Right atrium auricular region (tissue), 2 donors: ENCODE measurements around the gene ARHGAP26. TPM values are rescaled to one million over a fixed set of nuclear protein-coding genes. Genes with fewer than 3 reads are reported as not detected.
"Not testable (repeated sequence)": the region's sequence is repeated elsewhere in the genome, so short reads cannot be mapped to it uniquely, and the experiment has no call there.

ENCODE experiments used
- DNase-seq: peaks from one replicate; pipeline ENCODE4 v3.0.0-alpha.2; 2019; ENCODE audit warnings: low spot score
- H3K27ac ChIP-seq, 2 donors: fragments of 200-600 bp; sonication (generic); 1 replicate in 1 of 2; 2 replicates in 1 of 2; pipeline ENCODE4 v1.5.1; 2016 to 2019
- H3K27me3 ChIP-seq, 2 donors: fragments of 200-600 bp; sonication (generic); one replicate each; pipeline versions ENCODE4 v1.5.1 to v1.6.0; 2017 to 2019
- H3K36me3 ChIP-seq: fragments of 200-600 bp; sonication (generic); one replicate; pipeline ENCODE4 v1.5.1; 2016
- H3K4me1 ChIP-seq, 2 donors: fragments of 200-600 bp; sonication (generic); one replicate each; pipeline versions ENCODE4 v1.5.1 to v1.6.0; 2017 to 2019
- H3K4me3 ChIP-seq, 2 donors: fragments of 200-600 bp; sonication (generic); 1 replicate in 1 of 2; 2 replicates in 1 of 2; pipeline ENCODE4 v1.5.1; 2017 to 2019; ENCODE audit warnings: mild to moderate bottlenecking in 1 of 2, moderate library complexity in 1 of 2
- H3K9me3 ChIP-seq, 2 donors: fragments of 200-600 bp; sonication (generic); one replicate each; pipeline ENCODE4 v1.5.1; 2019
- CTCF ChIP-seq, 2 donors: fragments of 200-600 bp; sonication (generic); IDR thresholded peaks; one replicate each; pipeline ENCODE4 v1.5.1; 2019; ENCODE audit warnings: antibody characterized with exemption in 2 of 2
- total RNA-seq, 2 donors: library from RNA; depleted of rRNA; stranded (reverse); fragments of >200 nt; gene quantifications; one replicate each; pipeline ENCODE4 v1.1.0, GENCODE V29; 2016

The ARHGAP26 gene
- total RNA-seq, 2 donors from 2014 or later: 29.8 to 31.6 TPM

GRCh38 chr5:142945321-142945720 is 175.1 kb downstream of the ARHGAP26 start:
- Histone ChIP-seq H3K27me3 (no peaks in the 10 kb centered on the region), H3K27ac (no peak overlapping the region), H3K36me3 (no peaks in the 10 kb centered on the region), H3K4me1 (peaks cover 0 to 18% of the 10 kb centered on the region in 2 donors), H3K4me3 (no peak overlapping the region), H3K9me3 (no peaks in the 10 kb centered on the region)
- DNase-seq: no peak
- TF ChIP-seq CTCF (IDR thresholded peaks at IDR 0.05): no peak

DNA sequence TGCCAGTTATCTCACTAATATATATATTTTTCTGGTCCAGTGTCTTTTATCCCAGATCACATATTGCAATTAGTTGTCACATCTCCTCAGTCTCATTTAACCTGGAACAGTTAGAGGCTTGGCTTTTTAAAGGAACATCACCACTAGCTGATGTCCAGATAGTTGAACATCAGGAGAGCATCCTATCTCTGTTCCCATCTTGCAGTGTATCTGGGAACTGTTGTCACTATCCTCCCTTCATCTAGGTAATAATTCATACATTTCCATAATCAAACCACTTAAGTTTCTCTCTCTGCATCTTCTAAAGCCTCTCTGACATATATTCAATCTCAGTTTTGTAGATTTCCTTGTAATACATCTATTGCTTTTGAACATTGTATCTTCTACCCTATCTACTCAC is 175.7 kb downstream of the ARHGAP26 start:
- TF ChIP-seq CTCF (IDR thresholded peaks at IDR 0.05): no peak
- Histone ChIP-seq H3K4me1 (peaks cover 0 to 18% of the 10 kb centered on the region in 2 donors), H3K4me3 (no peak overlapping the region), H3K27me3 (no peaks in the 10 kb centered on the region), H3K9me3 (no peaks in the 10 kb centered on the region), H3K36me3 (no peaks in the 10 kb centered on the region), H3K27ac (no peak overlapping the region)
- DNase-seq: no peak

- Histone ChIP-seq H3K4me3 (no peak overlapping the region), H3K27me3 (no peaks in the 10 kb centered on the region), H3K4me1 (peaks cover 0 to 18% of the 10 kb centered on the region in 2 donors), H3K9me3 (no peaks in the 10 kb centered on the region), H3K27ac (no peak overlapping the region), H3K36me3 (no peaks in the 10 kb centered on the region)
- no peak for DNase-seq
- no peak for TF ChIP-seq CTCF (IDR thresholded peaks at IDR 0.05)
These were observed 176.6 kb downstream of the ARHGAP26 start for GRCh38 chr5:142946547-142947426.

DNA sequence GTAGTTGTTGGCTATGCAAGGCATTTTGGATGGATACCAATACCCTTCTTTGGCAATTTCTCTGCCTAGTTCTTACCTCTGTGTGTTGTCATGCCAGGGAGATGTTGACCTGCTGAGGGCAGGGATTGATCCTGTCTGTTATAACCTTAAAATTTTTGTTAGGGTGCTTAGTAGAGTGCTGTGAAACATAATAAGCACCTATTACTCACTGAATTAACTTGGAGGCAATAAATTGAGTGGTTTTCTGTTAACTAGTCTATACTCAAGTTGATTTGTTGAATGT is 177.2 kb downstream of the ARHGAP26 start:
- no peak for TF ChIP-seq CTCF (IDR thresholded peaks at IDR 0.05)
- no peaks in the 10 kb centered on the region for H3K27me3 ChIP-seq
- no peaks in the 10 kb centered on the region for H3K36me3 ChIP-seq
- peaks cover 0 to 18% of the 10 kb centered on the region in 2 donors for H3K4me1 ChIP-seq
- H3K9me3 ChIP-seq: no peaks in the 10 kb centered on the region
- H3K4me3 ChIP-seq: no peak overlapping the region
- DNase-seq: no peak
- H3K27ac ChIP-seq: no peak overlapping the region

DNA sequence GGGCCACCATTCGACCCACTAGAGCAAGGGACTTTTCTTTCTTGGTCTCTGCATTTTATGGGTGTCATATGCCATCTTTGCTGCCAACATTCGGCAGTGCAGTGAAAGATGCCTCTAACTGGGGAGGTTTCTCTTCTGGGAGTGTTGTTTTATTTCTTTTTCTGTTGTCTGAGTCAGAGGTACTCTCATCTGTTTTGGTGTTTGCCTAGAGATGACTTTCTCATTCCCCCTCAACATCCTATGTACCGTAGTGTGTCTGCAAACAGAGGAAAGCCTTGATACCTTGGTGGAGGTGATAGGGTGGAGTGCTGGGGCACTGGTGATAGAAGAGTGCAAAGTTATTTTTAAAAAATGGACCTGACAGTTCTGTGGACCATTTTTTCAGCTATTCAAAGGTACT is 182.1 kb downstream of the ARHGAP26 start:
- Histone ChIP-seq H3K27ac (no peak overlapping the region), H3K4me1 (peaks cover 0 to 22% of the 10 kb centered on the region in 2 donors), H3K4me3 (no peak overlapping the region), H3K27me3 (no peaks in the 10 kb centered on the region), H3K36me3 (no peaks in the 10 kb centered on the region), H3K9me3 (no peaks in the 10 kb centered on the region)
- no peak for DNase-seq
- TF ChIP-seq CTCF (IDR thresholded peaks at IDR 0.05): no peak

- not testable (repeated sequence) for DNase-seq, H3K27ac ChIP-seq, H3K9me3 ChIP-seq, H3K36me3 ChIP-seq, H3K4me3 ChIP-seq, H3K27me3 ChIP-seq
- peaks cover 0 to 24% of the 10 kb centered on the region in 2 donors for H3K4me1 ChIP-seq
These were observed 182.7 kb downstream of the ARHGAP26 start for GRCh38 chr5:142952871-142953270.
